Right lobe of liver (tissue), 4 donors: ENCODE results near the gene TMEM245.

ENCODE experiments used
- CTCF ChIP-seq, 4 donors: fragments of 200-600 bp in 3 of 4; fragments of 450-650 bp in 1 of 4; IDR thresholded peaks; one replicate each; pipeline versions ENCODE4 v1.5.1 to v1.8.0; 2016 to 2022; ENCODE audit warnings: antibody characterized with exemption in 4 of 4, mild to moderate bottlenecking in 2 of 4
- POLR2A ChIP-seq: fragments of 450-650 bp; IDR thresholded peaks from one replicate; pipeline ENCODE4 v1.6.1; 2017; ENCODE audit warnings: antibody characterized with exemption, mild to moderate bottlenecking
- donor health status: DM: no; HTN: no; CAD: no.
- donor health status: DM: no; HTN: no; CAD: no.
- donor health status: DM: no; HTN: yes; CAD: no.

GRCh38 chr9:109163194-109163593 is 43.4 kb upstream of the TMEM245 start:
- TF ChIP-seq CTCF (IDR thresholded peaks at IDR 0.05) (no peak), POLR2A (no peak)
